Parathyroid adenoma (tissue), 2 donors: ENCODE results near the gene CTBP2.

Experiments
- H2AFZ ChIP-seq: fragments of 300-600 bp; sonication (generic); one replicate; pipeline ENCODE4 v1.7.0; 2017; ENCODE audit warnings: antibody characterized with exemption, mild to moderate bottlenecking
- H3K27ac ChIP-seq: fragments of 300-600 bp; sonication (generic); one replicate; pipeline ENCODE4 v1.7.0; 2017
- H3K27me3 ChIP-seq: fragments of 300-600 bp; sonication (generic); one replicate; pipeline ENCODE4 v1.7.0; 2017; ENCODE audit warnings: low read length; ENCODE audit not compliant: control insufficient read depth, insufficient read depth
- H3K36me3 ChIP-seq: fragments of 300-600 bp; sonication (generic); one replicate; pipeline ENCODE4 v1.7.0; 2017; ENCODE audit warnings: low read length; ENCODE audit not compliant: control insufficient read depth, insufficient read depth
- H3K4me1 ChIP-seq: fragments of 300-600 bp; sonication (generic); one replicate; pipeline ENCODE4 v1.7.0; 2017; ENCODE audit warnings: control low read depth
- H3K4me2 ChIP-seq: fragments of 300-600 bp; sonication (generic); one replicate; pipeline ENCODE4 v1.7.0; 2017; ENCODE audit warnings: low read length
- H3K4me3 ChIP-seq: fragments of 300-600 bp; sonication (generic); one replicate; pipeline ENCODE4 v1.7.0; 2017; ENCODE audit warnings: low read depth, low read length
- H3K79me2 ChIP-seq: fragments of 300-600 bp; sonication (generic); one replicate; pipeline ENCODE4 v1.7.0; 2017; ENCODE audit warnings: control low read depth
- H3K9ac ChIP-seq: fragments of 300-600 bp; sonication (generic); one replicate; pipeline ENCODE4 v1.7.0; 2017; ENCODE audit warnings: mild to moderate bottlenecking
- H3K9me3 ChIP-seq: fragments of 300-600 bp; sonication (generic); one replicate; pipeline ENCODE4 v1.7.0; 2017; ENCODE audit warnings: low read length; ENCODE audit not compliant: control insufficient read depth
- CTCF ChIP-seq: fragments of 300-600 bp; sonication (generic); IDR thresholded peaks from one replicate; pipeline ENCODE4 v1.7.0; 2017; ENCODE audit warnings: antibody characterized with exemption, mild to moderate bottlenecking
- donor health status: primary hyperparathyroidism.

The CTBP2 gene

GRCh38 chr10:124993736-124994451 is 166.5 kb downstream of the CTBP2 start:
- Histone ChIP-seq H3K9ac (no peak overlapping the region), H3K27ac (no peak overlapping the region), H3K27me3 (no peaks in the 10 kb centered on the region), H3K9me3 (no peaks in the 10 kb centered on the region), H3K36me3 (no peaks in the 10 kb centered on the region), H2AFZ (no peak overlapping the region), H3K79me2 (peaks cover 12% of the 10 kb centered on the region), H3K4me3 (no peak overlapping the region), H3K4me1 (no peaks in the 10 kb centered on the region), H3K4me2 (no peak overlapping the region)
- no peak for TF ChIP-seq CTCF

- Histone ChIP-seq H3K9ac (no peak overlapping the region), H3K9me3 (no peaks in the 10 kb centered on the region), H3K4me3 (no peak overlapping the region), H3K4me1 (no peaks in the 10 kb centered on the region), H2AFZ (no peak overlapping the region), H3K27me3 (no peaks in the 10 kb centered on the region), H3K4me2 (no peak overlapping the region), H3K36me3 (no peaks in the 10 kb centered on the region), H3K27ac (no peak overlapping the region), H3K79me2 (peaks cover 8% of the 10 kb centered on the region)
- TF ChIP-seq CTCF = no peak
Measured at GRCh38 chr10:124993345-124993708, 167.0 kb downstream of the CTBP2 start.

GRCh38 chr10:124992462-124993344 is 167.7 kb downstream of the CTBP2 start:
- no peak overlapping the region for H2AFZ ChIP-seq
- no peak overlapping the region for H3K9ac ChIP-seq
- peak; percentile 73 for TF ChIP-seq CTCF
- H3K4me1 ChIP-seq = no peaks in the 10 kb centered on the region
- no peaks in the 10 kb centered on the region for H3K36me3 ChIP-seq
- no peak overlapping the region for H3K4me3 ChIP-seq
- H3K9me3 ChIP-seq = no peaks in the 10 kb centered on the region
- no peak overlapping the region for H3K27ac ChIP-seq
- peaks cover 4% of the 10 kb centered on the region for H3K79me2 ChIP-seq
- H3K27me3 ChIP-seq = no peaks in the 10 kb centered on the region
- H3K4me2 ChIP-seq = no peak overlapping the region

GRCh38 chr10:124991835-124992234 is 168.5 kb downstream of the CTBP2 start:
- Histone ChIP-seq H3K36me3 (no peaks in the 10 kb centered on the region), H3K27me3 (no peaks in the 10 kb centered on the region), H3K9ac (no peak overlapping the region), H2AFZ (no peak overlapping the region), H3K9me3 (no peaks in the 10 kb centered on the region), H3K79me2 (no peaks in the 10 kb centered on the region), H3K4me3 (no peak overlapping the region), H3K4me1 (no peaks in the 10 kb centered on the region), H3K27ac (no peak overlapping the region), H3K4me2 (no peak overlapping the region)
- TF ChIP-seq CTCF = no peak
